Thymus (tissue), 11 donors: ENCODE measurements around the gene CDK5R1. TPM values are rescaled to one million over a fixed set of nuclear protein-coding genes. Genes with fewer than 3 reads are reported as not detected.

Experiments
- DNase-seq, 9 donors: peaks; one replicate each; pipeline ENCODE4 v3.0.0-alpha.2; 2013; ENCODE audit warnings: low spot score in 9 of 9, low read depth in 6 of 9, missing footprints in 1 of 9
- H3K27ac ChIP-seq, 2 donors: one replicate each; pipeline ENCODE4 v1.5.1; 2013; ENCODE audit warnings: control low read depth in 1 of 2, low read depth in 1 of 2, low read length in 1 of 2, mild to moderate bottlenecking in 1 of 2, moderate library complexity in 1 of 2
- H3K27me3 ChIP-seq, 2 donors: one replicate each; pipeline ENCODE4 v1.5.1; 2013; ENCODE audit warnings: low read length in 1 of 2; ENCODE audit not compliant: control insufficient read depth in 2 of 2, insufficient read depth in 1 of 2
- H3K36me3 ChIP-seq, 2 donors: one replicate each; pipeline ENCODE4 v1.5.1; 2013; ENCODE audit warnings: low read length in 1 of 2, mild to moderate bottlenecking in 1 of 2, moderate library complexity in 1 of 2; ENCODE audit not compliant: control insufficient read depth in 2 of 2, insufficient read depth in 2 of 2
- H3K4me1 ChIP-seq, 2 donors: one replicate each; pipeline ENCODE4 v1.5.1; 2013; ENCODE audit warnings: low read length in 2 of 2; ENCODE audit not compliant: control insufficient read depth in 2 of 2, insufficient read depth in 2 of 2
- H3K4me3 ChIP-seq, 2 donors: one replicate each; pipeline ENCODE4 v1.5.1; 2013; ENCODE audit warnings: low read length in 2 of 2, control low read depth in 1 of 2, mild to moderate bottlenecking in 1 of 2
- H3K9me3 ChIP-seq, 2 donors: one replicate each; pipeline ENCODE4 v1.5.1; 2013; ENCODE audit warnings: low read length in 1 of 2, mild to moderate bottlenecking in 1 of 2; ENCODE audit not compliant: control insufficient read depth in 2 of 2, insufficient read depth in 1 of 2
- WGBS: extraction: QIAGEN DNeasy Blood & Tissue Kit; methylation state at CpG from one replicate; pipeline ENCODE4 v1.1.7; 2013; 5-methylcytosine and 5-hydroxymethylcytosine counted together
- polyA plus RNA-seq: library from polyadenylated mRNA; stranded (reverse); fragments of 200-250 nt; gene quantifications from one replicate; pipeline ENCODE4 v1.2.3, GENCODE V29; 2013
- total RNA-seq: library from RNA; stranded (reverse); fragments of 120-200 nt; gene quantifications from one replicate; pipeline ENCODE4 v1.2.4, GENCODE V29; 2013
- donor health status: healthy.

CDK5R1 gene
- total and polyA plus RNA-seq, 2 donors: 3.1 to 7.1 TPM

DNA sequence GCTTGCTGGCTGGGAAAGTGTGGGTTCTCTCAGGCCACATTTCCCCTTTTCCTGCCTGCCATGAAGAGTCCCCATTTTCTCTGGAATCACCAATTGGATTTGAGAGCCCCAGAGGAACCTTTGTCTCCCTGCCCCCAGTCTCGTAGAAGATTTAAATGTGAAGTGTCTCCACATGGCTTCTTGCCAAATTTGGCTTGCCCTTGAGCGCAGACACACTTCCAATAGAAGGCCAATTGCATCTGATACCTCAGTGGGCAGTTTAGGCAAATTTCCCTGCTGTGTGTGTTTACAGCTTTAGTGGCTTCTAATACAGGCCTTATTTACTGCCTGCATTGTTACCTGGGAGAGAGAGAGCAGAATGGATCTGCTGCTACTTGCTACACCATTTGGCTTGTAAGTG lies 29.7 kb downstream of the CDK5R1 start:
- Histone ChIP-seq H3K27ac (peak overlapping the region; percentile 63 to 82), H3K4me3 (no peak overlapping the region), H3K27me3 (peaks cover 0 to 29% of the 10 kb centered on the region in 2 donors), H3K9me3 (no peaks in the 10 kb centered on the region), H3K4me1 (peaks cover 64 to 66% of the 10 kb centered on the region in 2 donors), H3K36me3 (no peaks in the 10 kb centered on the region)
- DNase-seq: no peak
- WGBS: 37% methylated on average over 2 of the region's 2 CpGs

DNA sequence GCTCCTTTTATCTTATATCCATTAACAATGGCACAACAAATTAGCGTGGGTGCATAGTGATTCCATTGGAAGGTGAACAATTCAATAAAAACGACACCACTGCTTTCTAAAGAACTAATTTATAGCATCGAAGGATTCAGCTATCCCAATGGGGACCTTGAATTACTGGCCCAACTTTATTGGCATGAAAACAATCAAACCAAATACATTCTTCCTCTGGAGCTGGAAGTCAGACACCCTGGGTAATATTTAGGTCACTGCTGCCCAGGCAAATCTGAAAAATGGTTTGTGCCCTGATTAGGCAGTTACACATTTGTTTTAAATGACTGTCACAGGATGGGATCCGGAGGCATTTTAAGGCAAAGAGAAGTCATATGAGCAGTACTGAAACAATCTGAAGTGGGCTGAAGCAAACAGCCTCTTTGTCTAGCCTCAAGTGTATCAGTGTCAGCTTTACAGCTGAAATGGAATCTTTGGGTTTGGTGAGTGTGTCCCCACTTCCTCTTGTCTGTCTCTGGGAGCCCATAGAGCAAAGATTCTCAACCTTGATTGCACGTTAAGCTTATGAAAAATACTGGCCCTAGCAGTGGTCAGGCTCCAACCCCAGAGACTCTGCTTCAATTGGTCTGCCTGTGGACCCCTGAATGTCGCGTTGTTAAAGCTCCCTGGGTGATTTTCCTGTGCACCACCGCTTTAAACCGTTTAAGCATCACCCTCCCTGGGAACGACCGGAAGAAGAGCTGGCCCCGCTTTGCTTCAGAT lies 30.3 kb downstream of the CDK5R1 start:
- WGBS: 85% methylated on average over 12 of the region's 12 CpGs
- Histone ChIP-seq H3K4me1 (peaks cover 64 to 65% of the 10 kb centered on the region in 2 donors), H3K27ac (peak overlapping the region; percentile 63 to 77), H3K9me3 (no peaks in the 10 kb centered on the region), H3K36me3 (no peaks in the 10 kb centered on the region), H3K4me3 (peak overlapping the region in 1 of 2 donors; percentile 4), H3K27me3 (peaks cover 0 to 29% of the 10 kb centered on the region in 2 donors)
- peak in 1 of 9 donors; percentile 61 for DNase-seq

DNA sequence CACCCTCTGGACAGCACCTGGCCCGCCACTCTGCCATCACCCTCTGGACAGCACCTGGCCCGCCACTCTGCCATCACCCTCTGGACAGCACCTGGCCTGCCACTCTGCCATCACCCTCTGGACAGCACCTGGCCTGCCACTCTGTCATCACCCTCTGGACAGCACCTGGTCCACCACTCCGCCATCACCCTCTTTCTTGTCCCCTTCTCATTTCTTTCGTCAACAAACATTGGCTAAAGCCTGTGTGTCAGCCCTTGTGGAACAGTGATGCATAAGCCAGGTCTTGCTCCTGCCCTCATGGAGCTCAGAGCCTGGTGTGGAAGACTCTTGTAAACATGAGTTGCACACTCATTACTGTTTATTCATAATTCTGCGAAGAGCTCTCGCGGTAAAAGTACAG lies 31.2 kb downstream of the CDK5R1 start:
- Histone ChIP-seq H3K9me3 (no peaks in the 10 kb centered on the region), H3K27me3 (peaks cover 0 to 29% of the 10 kb centered on the region in 2 donors), H3K4me1 (peaks cover 60% of the 10 kb centered on the region in 2 donors), H3K36me3 (no peaks in the 10 kb centered on the region), H3K27ac (no peak overlapping the region), H3K4me3 (no peak overlapping the region)
- WGBS: 98% methylated on average over 5 of the region's 7 CpGs
- no peak for DNase-seq

DNA sequence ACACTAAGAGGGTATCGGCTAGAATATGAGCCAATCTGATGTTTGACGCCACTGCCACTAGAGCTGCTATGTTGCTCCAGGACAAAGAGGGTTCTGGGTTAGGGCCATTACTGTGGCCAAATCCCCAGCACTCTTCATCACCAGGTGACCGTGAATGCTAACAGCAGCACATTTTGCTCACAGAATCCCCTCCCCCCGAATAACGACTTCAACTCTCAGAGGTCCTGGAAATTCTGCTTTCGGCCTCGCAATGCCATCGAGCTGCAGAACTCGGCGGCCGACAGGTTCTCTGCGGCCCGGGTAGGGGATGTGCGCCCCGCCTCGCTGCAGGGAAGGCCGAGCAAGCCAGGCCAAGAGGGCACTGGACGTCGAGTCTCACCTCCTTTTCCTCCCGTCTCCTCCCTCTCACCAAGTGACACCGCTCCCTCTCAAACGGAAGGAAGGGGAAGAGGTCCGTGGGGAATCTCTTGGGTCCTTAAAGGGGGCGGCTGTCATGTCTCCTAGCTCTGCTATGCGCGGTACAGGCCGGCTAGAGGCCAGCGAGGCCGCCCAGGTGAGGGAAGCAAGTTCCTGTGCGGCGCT lies 31.9 kb downstream of the CDK5R1 start:
- DNase-seq: no peak
- Histone ChIP-seq H3K9me3 (no peaks in the 10 kb centered on the region), H3K4me1 (peaks cover 56 to 66% of the 10 kb centered on the region in 2 donors), H3K27me3 (peaks cover 0 to 29% of the 10 kb centered on the region in 2 donors), H3K27ac (peak overlapping the region in 1 of 2 donors; percentile 54), H3K36me3 (no peaks in the 10 kb centered on the region), H3K4me3 (peak overlapping the region; percentile 28 to 58)
- WGBS: 31% methylated on average over 31 of the region's 31 CpGs

DNA sequence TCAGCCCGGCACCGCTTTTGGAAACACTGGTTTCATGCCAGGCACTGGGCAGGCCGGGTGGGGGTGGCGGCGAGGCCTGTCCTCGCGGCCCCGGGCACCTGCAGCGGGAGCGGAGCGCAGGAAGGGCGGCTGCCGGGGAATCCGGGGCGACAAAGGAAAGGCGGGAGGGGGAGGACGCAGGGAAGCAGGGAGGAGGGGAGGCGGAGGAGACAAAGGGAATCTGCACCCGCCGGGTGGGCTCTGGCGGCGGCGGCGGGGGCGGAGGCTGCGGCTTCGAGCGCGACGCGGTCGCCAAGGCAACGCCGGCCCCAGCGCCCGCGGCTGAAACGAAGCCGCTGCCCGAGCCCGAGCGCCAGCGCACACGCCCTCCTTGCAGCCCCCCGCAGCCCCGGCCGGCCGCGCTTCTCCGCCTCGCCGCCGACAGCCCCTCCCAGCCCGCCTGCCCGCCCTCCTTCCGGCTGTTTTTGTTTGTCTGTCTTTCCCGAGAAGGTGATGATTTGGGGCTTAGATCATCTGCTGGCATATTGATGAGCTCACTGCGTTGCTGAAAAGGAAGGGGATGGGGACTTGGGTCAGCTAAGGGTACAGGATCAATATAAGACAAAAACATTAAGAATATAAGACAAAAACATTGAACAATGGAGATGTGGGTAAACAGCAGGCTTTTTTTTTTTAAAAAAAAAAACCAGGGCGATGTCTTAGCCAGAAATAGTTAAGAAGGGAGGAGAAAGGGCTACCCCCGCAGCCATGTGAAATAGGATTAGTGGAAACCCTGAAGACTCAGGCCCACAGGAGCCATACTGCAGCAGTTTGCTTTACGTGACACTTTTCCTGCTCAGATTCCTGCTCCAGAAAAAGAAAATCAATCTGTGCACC lies 32.7 kb downstream of the CDK5R1 start:
- WGBS: 1% methylated on average over 61 of the region's 61 CpGs

DNA sequence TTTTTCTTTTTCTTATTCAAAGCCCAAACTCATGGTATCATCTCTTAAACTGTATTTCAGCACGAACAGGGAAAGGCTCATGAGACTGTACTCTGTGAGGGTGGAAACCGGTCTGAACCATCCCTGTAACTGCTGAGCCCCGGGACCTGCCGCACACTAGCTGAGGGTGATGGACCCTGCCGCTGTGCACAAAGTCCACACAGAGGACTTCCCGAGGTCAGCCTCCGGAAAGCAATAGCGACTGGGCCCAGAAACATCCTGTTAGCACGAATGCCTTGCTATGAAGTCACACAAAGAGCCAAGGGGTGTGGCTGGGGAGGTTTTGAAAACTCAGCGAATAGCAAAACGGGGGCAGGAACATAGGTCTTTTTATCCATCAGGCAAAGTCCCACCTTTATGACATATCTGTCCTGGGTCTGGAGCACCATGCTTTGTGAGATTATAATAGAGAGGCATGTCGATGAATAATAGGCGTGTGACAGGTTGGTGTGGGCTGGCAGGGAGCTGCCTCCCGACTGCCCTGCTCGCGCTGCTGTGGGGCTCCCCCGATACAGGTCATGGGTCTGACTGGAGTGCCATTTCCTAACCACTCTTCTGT lies 33.4 kb downstream of the CDK5R1 start:
- Histone ChIP-seq H3K4me3 (peak overlapping the region in 1 of 2 donors; percentile 58), H3K27me3 (peaks cover 0 to 29% of the 10 kb centered on the region in 2 donors), H3K36me3 (no peaks in the 10 kb centered on the region), H3K9me3 (no peaks in the 10 kb centered on the region), H3K4me1 (peaks cover 50 to 63% of the 10 kb centered on the region in 2 donors), H3K27ac (peak overlapping the region; percentile 73 to 87)
- DNase-seq: peak in 1 of 9 donors; percentile 78
- 39% methylated on average over 17 of the region's 17 CpGs for WGBS

More for the DNA sequence above, 32.7 kb downstream of the CDK5R1 start:
- Histone ChIP-seq H3K27ac (peak overlapping the region; percentile 73 to 87), H3K4me3 (peak overlapping the region; percentile 34 to 58), H3K36me3 (no peaks in the 10 kb centered on the region), H3K9me3 (no peaks in the 10 kb centered on the region), H3K4me1 (peaks cover 55 to 64% of the 10 kb centered on the region in 2 donors), H3K27me3 (peaks cover 0 to 29% of the 10 kb centered on the region in 2 donors)
- DNase-seq: peak in 4 of 9 donors; percentile 38 to 73 (median 47)

DNA sequence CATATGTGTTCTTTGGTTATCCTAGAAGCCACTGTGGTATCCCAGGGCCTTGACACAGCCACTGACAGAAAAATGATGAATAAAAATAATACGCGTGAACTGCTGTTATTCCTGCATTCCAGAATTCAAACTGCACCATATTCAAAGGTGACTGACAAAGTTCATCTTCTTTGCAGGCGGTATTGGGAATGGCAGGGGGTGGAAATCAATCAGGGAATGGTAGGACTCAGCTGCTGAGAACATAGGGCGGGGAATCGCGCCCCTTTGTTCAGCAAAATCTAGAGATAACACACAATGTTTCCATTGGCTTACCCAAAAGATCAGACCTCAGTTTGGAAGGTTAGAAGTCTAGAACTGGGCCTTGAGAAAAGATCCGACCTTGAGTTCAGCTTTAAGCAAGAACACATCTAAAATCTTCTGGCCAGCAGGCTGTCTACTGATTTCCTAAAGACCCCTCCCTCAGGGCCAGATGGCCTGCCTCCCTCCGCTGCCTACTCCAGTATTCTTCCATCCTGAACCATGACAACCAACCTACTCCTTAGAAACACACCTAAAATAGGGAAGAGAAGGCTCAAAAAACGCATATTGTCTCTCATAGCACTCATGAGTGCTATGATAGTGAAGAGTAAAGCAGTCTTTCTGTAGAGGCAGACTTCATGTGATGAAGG lies 34.1 kb downstream of the CDK5R1 start:
- peaks cover 0 to 32% of the 10 kb centered on the region in 2 donors for H3K27me3 ChIP-seq
- H3K4me1 ChIP-seq: peaks cover 52 to 56% of the 10 kb centered on the region in 2 donors
- H3K36me3 ChIP-seq: no peaks in the 10 kb centered on the region
- DNase-seq: no peak
- H3K27ac ChIP-seq: peak overlapping the region in 1 of 2 donors; percentile 37
- 98% methylated on average over 9 of the region's 9 CpGs for WGBS
- H3K9me3 ChIP-seq: no peaks in the 10 kb centered on the region
- H3K4me3 ChIP-seq: no peak overlapping the region

DNA sequence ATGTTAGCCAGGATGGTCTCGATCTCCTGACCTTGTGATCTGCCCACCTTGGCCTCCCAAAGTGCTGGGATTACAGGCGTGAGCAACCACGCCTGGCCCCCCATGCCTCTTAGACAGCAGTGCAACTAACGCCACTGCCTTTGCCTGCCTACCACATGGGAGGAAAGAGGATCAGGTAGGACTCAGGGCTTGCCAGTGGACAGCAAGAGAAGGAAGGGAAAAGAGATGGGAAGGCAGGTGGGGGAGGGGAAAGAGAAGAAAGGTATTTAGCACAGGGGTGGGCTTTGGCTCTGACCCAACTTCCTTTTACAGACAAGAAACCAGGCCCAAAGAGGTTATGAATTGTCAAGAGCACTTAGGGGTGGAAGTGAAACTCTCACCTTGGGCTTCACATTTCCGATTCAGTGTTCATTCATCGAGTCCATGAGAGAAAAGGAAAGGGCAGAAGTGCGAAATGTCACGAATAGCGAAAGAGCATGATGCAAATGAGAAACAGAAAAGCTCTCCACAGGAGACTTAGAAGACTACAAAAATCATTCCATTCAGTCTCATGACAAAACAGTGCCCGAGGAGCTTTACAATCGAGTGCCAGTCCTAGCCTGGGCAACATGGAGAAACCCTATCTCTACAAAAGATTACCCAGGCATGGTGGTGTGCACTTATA lies 36.4 kb downstream of the CDK5R1 start:
- no peak for DNase-seq
- Histone ChIP-seq H3K27me3 (peaks cover 0 to 30% of the 10 kb centered on the region in 2 donors), H3K9me3 (no peaks in the 10 kb centered on the region), H3K27ac (no peak overlapping the region), H3K36me3 (no peaks in the 10 kb centered on the region), H3K4me3 (no peak overlapping the region), H3K4me1 (peaks cover 30 to 33% of the 10 kb centered on the region in 2 donors)
- WGBS: 93% methylated on average over 11 of the region's 11 CpGs
